ENCODE measurements around the gene DDRGK1. TPM values are rescaled to one million over a fixed set of nuclear protein-coding genes. Genes with fewer than 3 reads are reported as not detected.
"Not testable (repeated sequence)": the region's sequence is repeated elsewhere in the genome, so short reads cannot be mapped to it uniquely, and the experiment has no call there.

Gene DDRGK1
- total RNA-seq, 1 donor from 2014 or later: 21.7 TPM

DNA sequence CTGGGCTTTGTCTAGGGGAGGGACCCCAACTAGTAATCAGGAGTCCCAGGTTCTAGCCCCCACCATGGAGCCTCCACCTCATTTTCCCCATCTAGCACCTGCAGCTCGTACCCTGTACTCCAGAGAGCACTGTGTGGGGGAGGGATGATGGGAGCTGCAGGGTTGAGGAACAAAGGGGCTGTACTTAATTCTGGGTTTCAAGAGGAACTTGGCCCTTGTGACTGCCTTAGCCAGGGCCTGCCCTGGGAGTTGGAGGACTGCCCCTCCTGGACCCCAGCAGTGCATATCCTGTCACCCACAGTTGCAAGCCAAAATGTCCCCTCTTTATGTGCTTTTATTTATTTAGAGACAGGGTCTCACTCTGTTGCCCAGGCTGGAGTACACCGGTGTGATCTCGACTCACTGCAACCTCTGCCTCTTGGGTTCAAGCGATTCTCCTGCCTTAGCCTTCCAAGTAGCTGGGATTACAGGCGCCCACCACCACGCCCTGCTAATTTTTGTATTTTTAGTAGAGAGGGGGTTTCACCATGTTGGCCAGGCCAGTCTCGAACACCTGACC, 11.0 kb upstream of the DDRGK1 start:
- DNase-seq (ENCODE audit: low read depth in 2 of 2): not testable (repeated sequence)

GRCh38 chr20:3213226-3213625, 8.7 kb upstream of the DDRGK1 start:
- no peak for DNase-seq (ENCODE audit: low read depth in 2 of 2)

GRCh38 chr20:3210346-3210745, 5.9 kb upstream of the DDRGK1 start:
- DNase-seq (ENCODE audit: low read depth in 2 of 2): no peak

GRCh38 chr20:3209946-3210317, 5.5 kb upstream of the DDRGK1 start:
- DNase-seq (ENCODE audit: low read depth in 2 of 2): peak in 1 of 2 donors; percentile 20

DNA sequence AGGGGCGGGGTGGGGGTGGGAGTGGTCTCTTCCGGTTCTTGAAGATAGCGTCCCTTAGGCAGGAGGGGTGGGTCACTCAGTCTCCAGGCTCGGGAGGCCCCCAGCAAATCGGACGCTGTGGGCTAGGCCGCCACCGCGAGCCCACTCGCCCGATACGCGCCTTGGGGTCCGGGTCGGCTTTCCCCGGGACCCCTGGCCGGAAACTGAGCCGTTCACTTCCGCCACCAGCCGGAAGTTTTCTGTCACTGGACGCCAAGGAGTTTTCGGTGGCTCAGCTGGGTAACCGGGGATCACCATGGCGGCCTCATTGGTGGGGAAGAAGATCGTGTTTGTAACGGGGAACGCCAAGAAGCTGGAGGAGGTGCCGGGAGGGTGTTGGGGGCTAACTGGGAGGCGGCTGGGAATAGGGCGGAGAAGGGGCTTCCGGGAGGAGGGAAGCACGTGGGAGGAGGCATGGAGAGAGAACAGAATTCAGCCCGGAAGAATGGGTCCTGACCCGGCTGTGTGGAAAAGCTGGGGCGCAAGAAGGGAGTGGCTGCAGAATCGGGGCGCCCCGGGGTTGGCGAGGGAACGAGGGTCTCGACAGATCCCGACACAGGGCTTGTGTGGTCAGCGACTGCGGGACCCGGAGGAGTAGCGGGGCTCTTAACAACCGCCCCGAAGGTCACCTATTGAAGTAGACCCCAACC, 4.9 kb upstream of the DDRGK1 start, which contains the start of gene ITPA:
TSS of gene ITPA (plus strand) at position 242 of the 689 bp plus-strand sequence. CDS start at position 296, 54 bp downstream.
- DNase-seq (ENCODE audit: low read depth in 2 of 2): peak in 1 of 2 donors; percentile 42

DNA sequence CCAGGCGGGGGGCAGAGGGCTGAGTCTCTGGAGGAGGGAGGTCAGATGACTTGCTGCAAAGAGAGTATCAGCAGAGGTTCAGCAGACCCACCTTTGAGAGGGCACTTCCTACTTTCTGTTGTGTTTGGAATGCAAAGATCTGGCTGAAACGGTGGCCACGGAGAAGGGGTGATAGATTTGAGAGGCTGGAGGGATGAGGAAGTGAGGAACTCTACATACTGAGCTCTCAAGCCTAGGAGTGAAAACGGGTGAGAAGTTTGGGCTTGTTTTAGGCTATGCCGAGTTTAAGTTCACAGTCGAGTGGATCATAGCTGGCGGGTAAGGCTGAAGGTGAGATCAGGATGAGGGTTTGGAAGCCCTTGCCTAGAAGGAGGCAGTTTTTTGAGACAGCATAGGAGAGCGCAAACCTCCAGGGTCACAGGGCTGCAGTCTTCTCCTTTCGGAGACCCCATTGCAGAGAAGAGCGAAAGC, 4.3 kb upstream of the DDRGK1 start:
- peak in 1 of 2 donors; percentile 14 for DNase-seq (ENCODE audit: low read depth in 2 of 2)

- DNase-seq (ENCODE audit: low read depth in 2 of 2): peak in 1 of 2 donors; percentile 31
Observed at GRCh38 chr20:3203315-3204123, 963 bp downstream of the DDRGK1 start.

GRCh38 chr20:3202965-3203314, 1.5 kb downstream of the DDRGK1 start:
- DNase-seq (ENCODE audit: low read depth in 2 of 2): no peak

GRCh38 chr20:3199976-3200755, 4.3 kb downstream of the DDRGK1 start:
- DNase-seq (ENCODE audit: low read depth in 2 of 2): no peak

GRCh38 chr20:3199206-3199605, 5.3 kb downstream of the DDRGK1 start:
- no peak for DNase-seq (ENCODE audit: low read depth in 2 of 2)

- no peak for DNase-seq (ENCODE audit: low read depth in 2 of 2)
Observed at GRCh38 chr20:3195590-3196237, 8.8 kb downstream of the DDRGK1 start.

- no peak for DNase-seq (ENCODE audit: low read depth in 2 of 2)
Observed at GRCh38 chr20:3194617-3195280, 9.7 kb downstream of the DDRGK1 start.

- no peak for DNase-seq (ENCODE audit: low read depth in 2 of 2)
Observed at GRCh38 chr20:3193806-3194616, 10.5 kb downstream of the DDRGK1 start.

GRCh38 chr20:3192226-3193015, 12.1 kb downstream of the DDRGK1 start:
- DNase-seq (ENCODE audit: low read depth in 2 of 2): no peak

GRCh38 chr20:3190681-3191111, 13.8 kb downstream of the DDRGK1 start:
- DNase-seq (ENCODE audit: low read depth in 2 of 2): no peak

GRCh38 chr20:3189561-3190131, 14.8 kb downstream of the DDRGK1 start:
- DNase-seq (ENCODE audit: low read depth in 2 of 2): no peak

DNA sequence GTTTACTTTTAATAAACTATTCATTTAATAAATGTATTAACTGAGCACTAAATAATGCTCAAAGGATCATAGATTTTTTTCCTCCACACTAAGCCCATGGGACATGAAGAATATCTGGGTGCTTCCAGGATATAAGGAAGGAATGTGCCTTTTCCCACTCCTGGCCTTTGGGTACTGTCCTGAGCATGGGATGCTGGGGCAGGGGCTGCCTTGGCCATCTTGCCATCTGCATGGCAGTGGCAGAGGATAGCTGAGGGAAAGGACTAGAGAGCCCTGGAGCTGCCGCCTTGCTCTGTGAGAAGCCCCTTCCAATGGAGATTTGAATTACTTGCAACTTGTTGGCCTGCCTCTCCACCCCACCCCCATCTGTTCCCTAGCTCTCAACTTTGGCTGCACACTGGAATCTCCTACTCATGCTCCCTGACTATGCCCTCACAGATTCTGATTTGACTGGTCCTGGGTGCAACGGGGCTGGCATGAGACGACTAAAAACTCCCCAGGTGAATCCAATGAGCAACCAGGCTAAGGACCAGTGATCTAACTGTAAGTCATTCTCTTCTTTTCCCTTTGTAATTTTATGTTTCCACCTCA, 15.6 kb downstream of the DDRGK1 start:
- DNase-seq (ENCODE audit: low read depth in 2 of 2): no peak

- DNase-seq (ENCODE audit: low read depth in 2 of 2): not testable (repeated sequence)
Observed at GRCh38 chr20:3187861-3188260, 16.6 kb downstream of the DDRGK1 start.

Data from dermis microvascular lymphatic vessel endothelial cell (primary cell).